ENCODE data around the gene MYO5B.

DNA sequence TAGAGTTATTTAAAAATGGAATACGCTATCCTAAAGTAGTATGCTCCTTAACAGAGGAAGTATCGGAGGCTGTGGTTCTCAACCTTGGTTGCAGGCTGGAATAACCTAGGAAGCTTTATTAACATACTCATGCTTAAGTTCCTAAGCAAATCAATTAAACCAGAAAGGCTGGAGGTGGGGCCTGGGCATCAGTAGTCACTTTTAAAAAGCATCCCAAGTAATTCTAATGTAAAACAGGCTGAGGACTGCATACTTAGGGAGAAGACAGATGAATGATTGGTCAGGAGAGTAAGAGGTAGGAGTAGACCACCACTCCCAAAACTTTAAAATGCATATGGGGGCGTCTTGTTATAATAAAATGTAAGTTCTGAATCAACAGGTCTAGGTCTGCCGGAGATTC lies 396.9 kb downstream of the MYO5B start:
- TF ChIP-seq, protein P1, sequence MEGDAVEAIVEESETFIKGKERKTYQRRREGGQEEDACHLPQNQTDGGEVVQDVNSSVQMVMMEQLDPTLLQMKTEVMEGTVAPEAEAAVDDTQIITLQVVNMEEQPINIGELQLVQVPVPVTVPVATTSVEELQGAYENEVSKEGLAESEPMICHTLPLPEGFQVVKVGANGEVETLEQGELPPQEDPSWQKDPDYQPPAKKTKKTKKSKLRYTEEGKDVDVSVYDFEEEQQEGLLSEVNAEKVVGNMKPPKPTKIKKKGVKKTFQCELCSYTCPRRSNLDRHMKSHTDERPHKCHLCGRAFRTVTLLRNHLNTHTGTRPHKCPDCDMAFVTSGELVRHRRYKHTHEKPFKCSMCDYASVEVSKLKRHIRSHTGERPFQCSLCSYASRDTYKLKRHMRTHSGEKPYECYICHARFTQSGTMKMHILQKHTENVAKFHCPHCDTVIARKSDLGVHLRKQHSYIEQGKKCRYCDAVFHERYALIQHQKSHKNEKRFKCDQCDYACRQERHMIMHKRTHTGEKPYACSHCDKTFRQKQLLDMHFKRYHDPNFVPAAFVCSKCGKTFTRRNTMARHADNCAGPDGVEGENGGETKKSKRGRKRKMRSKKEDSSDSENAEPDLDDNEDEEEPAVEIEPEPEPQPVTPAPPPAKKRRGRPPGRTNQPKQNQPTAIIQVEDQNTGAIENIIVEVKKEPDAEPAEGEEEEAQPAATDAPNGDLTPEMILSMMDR (IDR thresholded peaks at IDR 0.05; ENCODE audit: low read depth, low read length, poor library complexity, severe bottlenecking), result no peak
- no peak for TF ChIP-seq EZH2phosphoT487 (IDR thresholded peaks at IDR 0.05; ENCODE audit: borderline replicate concordance, low read length)

Data from DOHH2 (cell line).